Thyroid gland (tissue), 4 donors: ENCODE results near the gene ACTR6.

Source experiments
- POLR2A ChIP-seq, 2 donors: fragments of 450-650 bp; IDR thresholded peaks; one replicate each; pipeline ENCODE4 v1.6.1; 2017; ENCODE audit warnings: antibody characterized with exemption in 2 of 2, mild to moderate bottlenecking in 2 of 2, moderate library complexity in 1 of 2
- TF ChIP-seq, protein P1 (sequence below), 6 experiments: fragments of 200-600 bp in 3 of 6; fragments of 450-650 bp in 3 of 6; sonication (generic) in 3 of 6; IDR thresholded peaks; one replicate each; pipeline ENCODE4 v1.5.1; 2016 to 2019; ENCODE audit warnings: antibody characterized with exemption in 6 of 6, mild to moderate bottlenecking in 2 of 6, inconsistent platforms in 1 of 6, moderate library complexity in 1 of 6

DNA sequence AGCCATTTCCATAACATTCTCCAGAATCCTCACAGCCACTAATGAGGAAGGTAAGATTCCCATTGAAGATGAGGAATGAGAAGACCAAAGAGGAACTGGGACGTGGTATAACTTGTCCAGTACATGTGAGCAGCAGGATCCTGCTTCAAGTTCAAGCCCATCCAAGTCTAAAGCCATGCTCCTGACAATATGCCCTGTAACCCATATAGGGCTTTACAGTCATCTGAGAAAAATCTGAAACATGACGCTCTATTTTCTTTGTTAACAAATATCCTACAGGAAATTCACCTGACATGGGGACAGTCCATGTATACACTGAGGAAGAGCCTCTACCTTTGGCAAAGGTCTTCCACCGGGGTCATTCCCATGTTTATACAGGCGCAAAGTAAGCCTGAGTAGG, 3.1 kb upstream of the ACTR6 start:
- TF ChIP-seq, protein P1, sequence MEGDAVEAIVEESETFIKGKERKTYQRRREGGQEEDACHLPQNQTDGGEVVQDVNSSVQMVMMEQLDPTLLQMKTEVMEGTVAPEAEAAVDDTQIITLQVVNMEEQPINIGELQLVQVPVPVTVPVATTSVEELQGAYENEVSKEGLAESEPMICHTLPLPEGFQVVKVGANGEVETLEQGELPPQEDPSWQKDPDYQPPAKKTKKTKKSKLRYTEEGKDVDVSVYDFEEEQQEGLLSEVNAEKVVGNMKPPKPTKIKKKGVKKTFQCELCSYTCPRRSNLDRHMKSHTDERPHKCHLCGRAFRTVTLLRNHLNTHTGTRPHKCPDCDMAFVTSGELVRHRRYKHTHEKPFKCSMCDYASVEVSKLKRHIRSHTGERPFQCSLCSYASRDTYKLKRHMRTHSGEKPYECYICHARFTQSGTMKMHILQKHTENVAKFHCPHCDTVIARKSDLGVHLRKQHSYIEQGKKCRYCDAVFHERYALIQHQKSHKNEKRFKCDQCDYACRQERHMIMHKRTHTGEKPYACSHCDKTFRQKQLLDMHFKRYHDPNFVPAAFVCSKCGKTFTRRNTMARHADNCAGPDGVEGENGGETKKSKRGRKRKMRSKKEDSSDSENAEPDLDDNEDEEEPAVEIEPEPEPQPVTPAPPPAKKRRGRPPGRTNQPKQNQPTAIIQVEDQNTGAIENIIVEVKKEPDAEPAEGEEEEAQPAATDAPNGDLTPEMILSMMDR (IDR thresholded peaks at IDR 0.05) = no peak
- TF ChIP-seq POLR2A (IDR thresholded peaks at IDR 0.05) = no peak
